ENCODE measurements around the gene TUB. TPM values are rescaled to one million over a fixed set of nuclear protein-coding genes. Genes with fewer than 3 reads are reported as not detected.

The TUB gene
- total and polyA plus RNA-seq, 2 donors from 2014 or later: 5.9 to 6.8 TPM

GRCh38 chr11:8069771-8070170, 11.2 kb upstream of the TUB start:
- intact Hi-C loops (cut with DNase I): no loop called here
- Histone ChIP-seq H3K36me3 (ENCODE audit: control insufficient read depth in 2 of 3, insufficient read depth in 3 of 3, low read length in 3 of 3) (no peaks in the 10 kb centered on the region), H3K4me1 (ENCODE audit: control insufficient read depth in 2 of 3, insufficient read depth in 2 of 3, low read depth in 1 of 3, low read length in 3 of 3) (peaks cover 0 to 25% (median 19%) of the 10 kb centered on the region in 3 donors), H3K4me3 (ENCODE audit: low read length in 3 of 3) (no peak overlapping the region), H3K27me3 (ENCODE audit: control insufficient read depth, insufficient read depth, low read length) (no peaks in the 10 kb centered on the region), H3K9ac (ENCODE audit: low read length in 3 of 3) (no peak overlapping the region), H3K9me3 (ENCODE audit: control insufficient read depth in 2 of 3, insufficient read depth in 1 of 3, low read length in 3 of 3) (no peaks in the 10 kb centered on the region), H3K27ac (ENCODE audit: low read depth in 2 of 2, low read length in 2 of 2) (peak overlapping the region; percentile 44 to 75)
- DNase-seq (no peak), FAIRE-seq (no peak)
- no peak for TF ChIP-seq CTCF (IDR thresholded peaks at IDR 0.05; ENCODE audit: borderline replicate concordance, extremely low read depth, insufficient read depth)

- peaks cover 0 to 22% (median 19%) of the 10 kb centered on the region in 3 donors for H3K4me1 ChIP-seq (ENCODE audit: control insufficient read depth in 2 of 3, insufficient read depth in 2 of 3, low read depth in 1 of 3, low read length in 3 of 3)
- H3K36me3 ChIP-seq (ENCODE audit: control insufficient read depth in 2 of 3, insufficient read depth in 3 of 3, low read length in 3 of 3): no peaks in the 10 kb centered on the region
- no peaks in the 10 kb centered on the region for H3K27me3 ChIP-seq (ENCODE audit: control insufficient read depth, insufficient read depth, low read length)
- no peak overlapping the region for H3K4me3 ChIP-seq (ENCODE audit: low read length in 3 of 3)
- no peak overlapping the region for H3K9ac ChIP-seq (ENCODE audit: low read length in 3 of 3)
- TF ChIP-seq CTCF (IDR thresholded peaks at IDR 0.05; ENCODE audit: borderline replicate concordance, extremely low read depth, insufficient read depth): peak; percentile 24
- H3K27ac ChIP-seq (ENCODE audit: low read depth in 2 of 2, low read length in 2 of 2): peak overlapping the region in 1 of 2 donors; percentile 7
- no peaks in the 10 kb centered on the region for H3K9me3 ChIP-seq (ENCODE audit: control insufficient read depth in 2 of 3, insufficient read depth in 1 of 3, low read length in 3 of 3)
- intact Hi-C loops (cut with DNase I): no loop called here
- no peak for FAIRE-seq
- peak in 2 of 5 donors; percentile 54 to 66 for DNase-seq
Measured at GRCh38 chr11:8070417-8071115, 10.4 kb upstream of the TUB start.

- Histone ChIP-seq H3K9ac (ENCODE audit: low read length in 3 of 3) (no peak overlapping the region), H3K9me3 (ENCODE audit: control insufficient read depth in 2 of 3, insufficient read depth in 1 of 3, low read length in 3 of 3) (no peaks in the 10 kb centered on the region), H3K4me3 (ENCODE audit: low read length in 3 of 3) (no peak overlapping the region), H3K36me3 (ENCODE audit: control insufficient read depth in 2 of 3, insufficient read depth in 3 of 3, low read length in 3 of 3) (no peaks in the 10 kb centered on the region), H3K4me1 (ENCODE audit: control insufficient read depth in 2 of 3, insufficient read depth in 2 of 3, low read depth in 1 of 3, low read length in 3 of 3) (peaks cover 0 to 19% (median 17%) of the 10 kb centered on the region in 3 donors), H3K27me3 (ENCODE audit: control insufficient read depth, insufficient read depth, low read length) (no peaks in the 10 kb centered on the region), H3K27ac (ENCODE audit: low read depth in 2 of 2, low read length in 2 of 2) (no peak overlapping the region)
- DNase-seq (no peak), FAIRE-seq (no peak)
- intact Hi-C loops (cut with DNase I): no loop called here
- TF ChIP-seq CTCF (IDR thresholded peaks at IDR 0.05; ENCODE audit: borderline replicate concordance, extremely low read depth, insufficient read depth): no peak
Measured at GRCh38 chr11:8071616-8072581, 9.1 kb upstream of the TUB start.

All from kidney (tissue), 14 donors.